Caco-2 (cell line): Measurements from ENCODE around the gene RFTN1. TPM values are rescaled to one million over a fixed set of nuclear protein-coding genes. Genes with fewer than 3 reads are reported as not detected.

Source experiments
- BruUV-seq: library from RNA; stranded (reverse); fragments of 400-500 nt; replicated peaks from 2 replicates; lab custom pipeline; 2021; lab: Mats Ljungman, UMichigan
- CTCF ChIA-PET: fragments of 300-600 bp; sonication (Branson Sonifier 250); formaldehyde crosslinking; loops from one replicate; lab custom pipeline; 2022; ENCODE audit warnings: antibody characterized with exemption; lab: Charles Lee
- POLR2A ChIA-PET: fragments of 300-600 bp; sonication (Branson Sonifier 250); formaldehyde crosslinking; loops from one replicate; lab custom pipeline; 2022; ENCODE audit warnings: antibody characterized with exemption; lab: Charles Lee
- DNase-seq, 2 experiments: peaks; one replicate each; pipeline versions ENCODE4 v3.0.0 to v3.0.0-alpha.2; 2020 to 2022
- H3K27me3 ChIP-seq: replicated peaks from 2 replicates; pipeline ENCODE4 v1.6.0; 2011; ENCODE audit warnings: low read length; ENCODE audit not compliant: control insufficient read depth, insufficient read depth
- H3K36me3 ChIP-seq: 2 replicates; pipeline ENCODE4 v1.5.1; 2011; ENCODE audit warnings: low read length; ENCODE audit not compliant: control insufficient read depth, insufficient read depth
- H3K4me1 ChIP-seq: fragments of 250-450 bp; sonication (Bioruptor Pico); 2 replicates; pipeline ENCODE4 v1.5.1; 2020; ENCODE audit warnings: mild to moderate bottlenecking
- H3K4me3 ChIP-seq: 2 replicates; pipeline ENCODE4 v1.5.1; 2011; ENCODE audit warnings: low read depth, mild to moderate bottlenecking, control low read depth, low read length
- H3K9me3 ChIP-seq: fragments of 250-450 bp; sonication (Bioruptor Pico); 2 replicates; pipeline ENCODE4 v1.5.1; 2020; ENCODE audit warnings: mild to moderate bottlenecking, moderate library complexity
- H3K27ac Mint-ChIP-seq: one replicate; pipeline ENCODE4 v1.8.0; 2022; ENCODE audit warnings: mixed read lengths; ENCODE audit not compliant: unreplicated experiment
- H3K27me3 Mint-ChIP-seq: one replicate; pipeline ENCODE4 v1.8.0; 2022; ENCODE audit warnings: mixed read lengths; ENCODE audit not compliant: insufficient read depth, unreplicated experiment
- H3K36me3 Mint-ChIP-seq: one replicate; pipeline ENCODE4 v1.8.0; 2022; ENCODE audit warnings: mild to moderate bottlenecking, mixed read lengths; ENCODE audit not compliant: insufficient read depth, unreplicated experiment
- H3K4me1 Mint-ChIP-seq: one replicate; pipeline ENCODE4 v1.8.0; 2022; ENCODE audit warnings: low read depth, mixed read lengths; ENCODE audit not compliant: unreplicated experiment
- H3K4me3 Mint-ChIP-seq: one replicate; pipeline ENCODE4 v1.8.0; 2022; ENCODE audit warnings: mild to moderate bottlenecking, moderate library complexity, mixed read lengths; ENCODE audit not compliant: unreplicated experiment
- H3K9me3 Mint-ChIP-seq: one replicate; pipeline ENCODE4 v1.8.0; 2022; ENCODE audit warnings: mixed read lengths; ENCODE audit not compliant: unreplicated experiment
- intact Hi-C: fragments of 100-400 bp; cut with micrococcal nuclease; formaldehyde crosslinking; loops from one replicate; pipeline ENCODE4 v1.10.0; 2022; ENCODE audit not compliant: unreplicated experiment
- total RNA-seq: library from RNA; stranded (reverse); gene quantifications from 2 replicates; pipeline ENCODE4 v1.2.3, GENCODE V29; 2022
- TF ChIP-seq, protein P1 (sequence below), 2 experiments: fragments of 200-600 bp in 1 of 2; IDR thresholded peaks; 1 replicate in 1 of 2; 2 replicates in 1 of 2; pipeline versions ENCODE4 v1.5.1 to v1.8.0; 2011 to 2022; ENCODE audit warnings: antibody characterized with exemption in 1 of 2, control low read depth in 1 of 2, inconsistent platforms in 1 of 2, low read depth in 1 of 2, low read length in 1 of 2, mild to moderate bottlenecking in 1 of 2, moderate library complexity in 1 of 2; ENCODE audit not compliant: insufficient read depth in 1 of 2, severe bottlenecking in 1 of 2, unreplicated experiment in 1 of 2

Gene RFTN1
- total RNA-seq, 1 experiment from 2014 or later = 10.2 TPM

DNA sequence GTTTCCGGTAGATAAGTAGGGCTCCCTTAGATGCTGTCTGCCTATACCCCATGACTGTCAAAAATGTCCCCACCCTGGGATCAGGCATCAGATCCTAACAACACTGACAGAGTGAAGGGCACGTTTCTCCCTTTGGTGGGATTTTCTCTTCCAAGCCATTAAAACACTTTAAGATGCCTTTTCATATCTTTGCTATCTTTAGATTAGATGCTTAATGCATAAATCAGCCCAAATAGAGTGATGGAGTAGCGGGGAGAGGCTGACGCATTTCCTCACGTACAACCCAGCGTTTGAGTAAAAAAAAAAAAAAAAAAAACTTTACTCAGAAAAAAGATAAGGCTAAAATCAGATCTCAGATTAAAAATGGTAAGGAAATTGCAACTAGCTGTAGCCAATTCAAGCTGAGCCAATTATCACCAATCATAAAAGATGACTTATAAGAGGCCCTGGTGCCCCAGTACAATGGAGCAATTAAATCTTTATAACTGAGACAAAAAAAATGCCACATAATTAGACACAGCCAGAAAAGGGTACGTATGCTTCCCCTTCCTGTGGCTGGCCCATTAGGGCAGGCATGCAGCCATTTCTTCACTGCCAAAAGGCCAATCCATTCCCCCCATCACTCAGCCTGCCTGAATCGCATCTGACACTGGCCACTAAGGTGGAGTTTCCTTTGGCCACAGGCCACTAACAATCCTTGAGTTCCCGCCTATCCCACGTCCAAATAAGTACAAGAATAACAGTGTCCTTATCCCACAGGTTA is 45.0 kb downstream of the RFTN1 start:
- peaks cover 25% of the 10 kb centered on the region for H3K4me1 Mint-ChIP-seq
- peaks cover 21% of the 10 kb centered on the region for H3K4me1 ChIP-seq
- H3K4me3 Mint-ChIP-seq = peak overlapping the region; percentile 23
- H3K9me3 Mint-ChIP-seq = peaks cover 16% of the 10 kb centered on the region
- peak in 1 of 2 experiments; percentile 46 for DNase-seq
- H3K4me3 ChIP-seq = no peak overlapping the region
- no TSS peak for BruUV-seq
- peaks cover 5% of the 10 kb centered on the region for H3K36me3 Mint-ChIP-seq
- peaks cover 10% of the 10 kb centered on the region for H3K9me3 ChIP-seq
- POLR2A ChIA-PET = no interaction called here
- TF ChIP-seq, protein P1, sequence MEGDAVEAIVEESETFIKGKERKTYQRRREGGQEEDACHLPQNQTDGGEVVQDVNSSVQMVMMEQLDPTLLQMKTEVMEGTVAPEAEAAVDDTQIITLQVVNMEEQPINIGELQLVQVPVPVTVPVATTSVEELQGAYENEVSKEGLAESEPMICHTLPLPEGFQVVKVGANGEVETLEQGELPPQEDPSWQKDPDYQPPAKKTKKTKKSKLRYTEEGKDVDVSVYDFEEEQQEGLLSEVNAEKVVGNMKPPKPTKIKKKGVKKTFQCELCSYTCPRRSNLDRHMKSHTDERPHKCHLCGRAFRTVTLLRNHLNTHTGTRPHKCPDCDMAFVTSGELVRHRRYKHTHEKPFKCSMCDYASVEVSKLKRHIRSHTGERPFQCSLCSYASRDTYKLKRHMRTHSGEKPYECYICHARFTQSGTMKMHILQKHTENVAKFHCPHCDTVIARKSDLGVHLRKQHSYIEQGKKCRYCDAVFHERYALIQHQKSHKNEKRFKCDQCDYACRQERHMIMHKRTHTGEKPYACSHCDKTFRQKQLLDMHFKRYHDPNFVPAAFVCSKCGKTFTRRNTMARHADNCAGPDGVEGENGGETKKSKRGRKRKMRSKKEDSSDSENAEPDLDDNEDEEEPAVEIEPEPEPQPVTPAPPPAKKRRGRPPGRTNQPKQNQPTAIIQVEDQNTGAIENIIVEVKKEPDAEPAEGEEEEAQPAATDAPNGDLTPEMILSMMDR (IDR thresholded peaks at IDR 0.05; ENCODE audit: insufficient read depth in 1 of 2, low read depth in 1 of 2, low read length in 1 of 2, severe bottlenecking in 1 of 2, unreplicated experiment in 1 of 2) = no peak
- CTCF ChIA-PET = no interaction called here
- no peaks in the 10 kb centered on the region for H3K27me3 Mint-ChIP-seq
- H3K36me3 ChIP-seq = no peaks in the 10 kb centered on the region
- H3K27ac Mint-ChIP-seq = peak overlapping the region; percentile 26
- no peaks in the 10 kb centered on the region for H3K27me3 ChIP-seq
- intact Hi-C loops = no loop called here

DNA sequence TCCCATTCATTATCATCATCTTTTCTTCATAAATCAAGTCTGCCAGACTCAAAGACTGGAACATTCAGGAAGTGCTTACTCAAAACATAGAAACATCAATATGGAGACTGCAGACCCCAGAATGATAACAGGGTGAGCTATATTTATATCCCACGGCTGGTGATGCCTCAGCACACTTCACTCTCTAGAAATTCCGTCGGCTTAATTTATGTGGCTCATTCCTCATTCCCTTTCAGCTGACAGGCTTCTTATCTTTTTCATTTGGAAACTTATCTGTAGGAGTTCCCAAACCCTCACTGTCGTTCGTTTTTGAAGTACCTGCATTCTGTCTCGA is 45.5 kb downstream of the RFTN1 start:
- intact Hi-C loops = no loop called here
- ChIA-PET POLR2A (no interaction called here), CTCF (no interaction called here)
- Mint-ChIP-seq H3K27me3 (no peaks in the 10 kb centered on the region), H3K4me1 (peaks cover 29% of the 10 kb centered on the region), H3K9me3 (peaks cover 16% of the 10 kb centered on the region), H3K27ac (peak overlapping the region; percentile 26), H3K36me3 (peaks cover 5% of the 10 kb centered on the region), H3K4me3 (peak overlapping the region; percentile 23)
- H3K9me3 ChIP-seq = peaks cover 12% of the 10 kb centered on the region
- no peak for DNase-seq
- TF ChIP-seq, protein P1 (IDR thresholded peaks at IDR 0.05; ENCODE audit: insufficient read depth in 1 of 2, low read depth in 1 of 2, low read length in 1 of 2, severe bottlenecking in 1 of 2, unreplicated experiment in 1 of 2) = no peak
- H3K36me3 ChIP-seq = no peaks in the 10 kb centered on the region
- BruUV-seq = no TSS peak
- peaks cover 21% of the 10 kb centered on the region for H3K4me1 ChIP-seq
- H3K27me3 ChIP-seq = no peaks in the 10 kb centered on the region
- no peak overlapping the region for H3K4me3 ChIP-seq

DNA sequence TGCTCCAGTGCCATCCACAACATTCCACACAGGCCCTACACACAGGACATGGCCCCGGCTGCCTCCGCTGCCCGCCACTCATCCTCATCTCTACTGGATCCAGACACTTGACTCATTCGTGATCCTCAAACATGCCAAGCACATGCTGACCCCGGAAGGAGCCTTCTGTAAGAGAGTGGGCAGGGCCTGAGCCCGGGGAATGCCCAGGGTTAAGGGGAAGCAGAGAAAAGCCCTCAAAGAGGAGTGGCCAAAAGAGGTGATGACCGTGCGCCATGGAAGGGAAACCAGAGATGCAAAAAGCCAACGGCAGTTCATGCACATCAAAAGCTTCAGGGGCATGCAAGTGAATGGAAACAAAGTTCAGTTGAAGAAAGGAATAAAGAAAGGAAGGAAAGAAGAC is 46.1 kb downstream of the RFTN1 start:
- BruUV-seq = no TSS peak
- H3K9me3 Mint-ChIP-seq = peaks cover 16% of the 10 kb centered on the region
- H3K4me1 Mint-ChIP-seq = peaks cover 34% of the 10 kb centered on the region
- Histone ChIP-seq H3K36me3 (no peaks in the 10 kb centered on the region), H3K4me1 (peaks cover 21% of the 10 kb centered on the region), H3K27me3 (no peaks in the 10 kb centered on the region), H3K9me3 (peaks cover 12% of the 10 kb centered on the region), H3K4me3 (no peak overlapping the region)
- no peak overlapping the region for H3K4me3 Mint-ChIP-seq
- CTCF ChIA-PET = no interaction called here
- TF ChIP-seq, protein P1 (IDR thresholded peaks at IDR 0.05; ENCODE audit: insufficient read depth in 1 of 2, low read depth in 1 of 2, low read length in 1 of 2, severe bottlenecking in 1 of 2, unreplicated experiment in 1 of 2) = no peak
- peaks cover 5% of the 10 kb centered on the region for H3K36me3 Mint-ChIP-seq
- DNase-seq = no peak
- intact Hi-C loops = no loop called here
- no peaks in the 10 kb centered on the region for H3K27me3 Mint-ChIP-seq
- H3K27ac Mint-ChIP-seq = peak overlapping the region; percentile 26
- POLR2A ChIA-PET = no interaction called here
